Measurements from ENCODE around the gene SPANXA1. TPM values are rescaled to one million over a fixed set of nuclear protein-coding genes. Genes with fewer than 3 reads are reported as not detected.
"Not testable (repeated sequence)": the region's sequence is repeated elsewhere in the genome, so short reads cannot be mapped to it uniquely, and the experiment has no call there.

The SPANXA1 gene, protein sequence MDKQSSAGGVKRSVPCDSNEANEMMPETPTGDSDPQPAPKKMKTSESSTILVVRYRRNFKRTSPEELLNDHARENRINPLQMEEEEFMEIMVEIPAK
- total RNA-seq (not detected in 2 replicates), polyA plus RNA-seq (not detected in 2 replicates)

- H3K9me3 ChIP-seq (ENCODE audit: low read depth); DNase-seq (ENCODE audit: low read depth in 1 of 2, low spot score in 1 of 2); H3K4me1 ChIP-seq (ENCODE audit: low read depth); H3K27me3 ChIP-seq; H3K27ac ChIP-seq; H3K36me3 ChIP-seq; H3K4me3 ChIP-seq: not testable (repeated sequence)
Measured at GRCh38 chrX:141584638-141585037, at the start of gene SPANXA1. Gene SPANXA1 (minus strand): TSS chrX:141584738. CDS start chrX:141584678, 60 bp downstream.

DNA sequence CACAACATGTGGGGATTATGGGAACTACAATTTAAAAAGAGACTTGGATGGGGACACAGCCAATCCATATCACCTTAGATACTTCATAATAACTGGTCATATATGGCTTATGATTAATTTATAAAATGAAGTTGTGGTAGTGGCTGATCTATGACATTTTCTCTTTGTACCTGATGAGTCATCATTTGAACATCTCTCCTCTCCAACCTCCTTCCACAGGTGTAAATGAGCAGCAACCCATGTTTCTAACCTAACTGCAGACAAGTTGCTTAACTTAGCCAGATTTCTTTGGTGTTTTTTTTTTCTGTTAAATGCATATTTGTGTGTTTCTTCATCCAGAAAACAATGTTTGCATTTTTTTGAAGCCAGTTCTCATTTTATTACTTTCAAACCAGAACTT, 47.6 kb upstream of the SPANXA1 start:
- no peak overlapping the region for H3K4me3 ChIP-seq
- H3K4me1 ChIP-seq (ENCODE audit: low read depth), result no peaks in the 10 kb centered on the region
- no peaks in the 10 kb centered on the region for H3K36me3 ChIP-seq
- H3K27me3 ChIP-seq, result no peaks in the 10 kb centered on the region
- TF ChIP-seq, protein P1, sequence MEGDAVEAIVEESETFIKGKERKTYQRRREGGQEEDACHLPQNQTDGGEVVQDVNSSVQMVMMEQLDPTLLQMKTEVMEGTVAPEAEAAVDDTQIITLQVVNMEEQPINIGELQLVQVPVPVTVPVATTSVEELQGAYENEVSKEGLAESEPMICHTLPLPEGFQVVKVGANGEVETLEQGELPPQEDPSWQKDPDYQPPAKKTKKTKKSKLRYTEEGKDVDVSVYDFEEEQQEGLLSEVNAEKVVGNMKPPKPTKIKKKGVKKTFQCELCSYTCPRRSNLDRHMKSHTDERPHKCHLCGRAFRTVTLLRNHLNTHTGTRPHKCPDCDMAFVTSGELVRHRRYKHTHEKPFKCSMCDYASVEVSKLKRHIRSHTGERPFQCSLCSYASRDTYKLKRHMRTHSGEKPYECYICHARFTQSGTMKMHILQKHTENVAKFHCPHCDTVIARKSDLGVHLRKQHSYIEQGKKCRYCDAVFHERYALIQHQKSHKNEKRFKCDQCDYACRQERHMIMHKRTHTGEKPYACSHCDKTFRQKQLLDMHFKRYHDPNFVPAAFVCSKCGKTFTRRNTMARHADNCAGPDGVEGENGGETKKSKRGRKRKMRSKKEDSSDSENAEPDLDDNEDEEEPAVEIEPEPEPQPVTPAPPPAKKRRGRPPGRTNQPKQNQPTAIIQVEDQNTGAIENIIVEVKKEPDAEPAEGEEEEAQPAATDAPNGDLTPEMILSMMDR (IDR thresholded peaks at IDR 0.05; ENCODE audit: low read depth, low read length), result no peak
- no peaks in the 10 kb centered on the region for H3K9me3 ChIP-seq (ENCODE audit: low read depth)
- H3K27ac ChIP-seq, result no peak overlapping the region
- no peak for DNase-seq (ENCODE audit: low read depth in 1 of 2, low spot score in 1 of 2)

DNA sequence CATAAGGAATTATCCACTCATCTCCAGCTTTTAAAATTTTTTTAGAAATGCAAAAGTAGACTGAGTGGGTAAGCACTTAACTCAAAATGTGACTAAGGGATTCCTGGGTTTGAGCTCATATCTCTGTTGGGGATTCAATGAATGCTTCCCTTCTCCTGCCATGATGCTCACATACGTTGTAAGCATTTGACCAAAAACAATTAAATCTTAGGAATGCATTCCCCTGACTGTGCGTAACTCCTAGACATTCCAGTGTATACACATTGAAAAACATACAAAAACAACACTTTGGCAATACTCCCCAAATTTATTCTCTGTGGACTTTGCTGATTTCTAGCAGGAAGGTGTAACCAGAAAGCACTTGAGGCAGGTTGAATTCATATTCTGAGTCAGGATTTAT, 34.8 kb upstream of the SPANXA1 start:
- DNase-seq (ENCODE audit: low read depth in 1 of 2, low spot score in 1 of 2), result no peak
- Histone ChIP-seq H3K9me3 (ENCODE audit: low read depth) (no peaks in the 10 kb centered on the region), H3K27ac (no peak overlapping the region), H3K27me3 (no peaks in the 10 kb centered on the region), H3K4me3 (no peak overlapping the region), H3K4me1 (ENCODE audit: low read depth) (no peaks in the 10 kb centered on the region), H3K36me3 (no peaks in the 10 kb centered on the region)
- TF ChIP-seq, protein P1 (IDR thresholded peaks at IDR 0.05; ENCODE audit: low read depth, low read length), result no peak

- no peak for DNase-seq (ENCODE audit: low read depth in 1 of 2, low spot score in 1 of 2)
- Histone ChIP-seq H3K4me1 (ENCODE audit: low read depth) (no peaks in the 10 kb centered on the region), H3K27ac (no peak overlapping the region), H3K4me3 (no peak overlapping the region), H3K27me3 (no peaks in the 10 kb centered on the region), H3K36me3 (no peaks in the 10 kb centered on the region), H3K9me3 (ENCODE audit: low read depth) (no peaks in the 10 kb centered on the region)
- TF ChIP-seq, protein P1 (IDR thresholded peaks at IDR 0.05; ENCODE audit: low read depth, low read length), result no peak
Measured at GRCh38 chrX:141609111-141609510, 24.6 kb upstream of the SPANXA1 start.

DNA sequence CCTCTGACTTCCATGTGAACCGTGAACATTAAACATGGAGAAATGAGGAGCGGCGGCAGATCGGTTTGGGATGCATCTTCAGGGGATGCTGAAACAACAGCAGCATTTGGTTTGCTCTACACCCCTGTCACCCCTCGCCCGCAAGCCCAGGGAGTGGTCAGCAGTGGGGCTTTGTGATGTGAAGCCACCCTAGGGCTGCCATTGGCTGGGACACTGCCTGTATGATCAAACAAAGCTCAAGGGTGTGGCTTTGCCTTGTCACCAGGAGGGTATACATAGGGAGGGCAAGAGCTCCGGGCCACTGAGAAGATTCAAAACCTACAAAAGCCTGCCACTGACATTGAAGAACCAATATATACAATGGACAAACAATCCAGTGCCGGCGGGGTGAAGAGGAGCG, 4.9 kb upstream of the SPANXA1 start, which contains the start of gene SPANXA2:
TSS of gene SPANXA2 (plus strand) at position 301 of the 400 bp plus-strand sequence. CDS start at position 361, 60 bp downstream.
- not testable (repeated sequence) for DNase-seq (ENCODE audit: low read depth in 1 of 2, low spot score in 1 of 2); H3K4me3 ChIP-seq; H3K27me3 ChIP-seq; H3K27ac ChIP-seq; H3K4me1 ChIP-seq (ENCODE audit: low read depth); H3K36me3 ChIP-seq; H3K9me3 ChIP-seq (ENCODE audit: low read depth)

DNA sequence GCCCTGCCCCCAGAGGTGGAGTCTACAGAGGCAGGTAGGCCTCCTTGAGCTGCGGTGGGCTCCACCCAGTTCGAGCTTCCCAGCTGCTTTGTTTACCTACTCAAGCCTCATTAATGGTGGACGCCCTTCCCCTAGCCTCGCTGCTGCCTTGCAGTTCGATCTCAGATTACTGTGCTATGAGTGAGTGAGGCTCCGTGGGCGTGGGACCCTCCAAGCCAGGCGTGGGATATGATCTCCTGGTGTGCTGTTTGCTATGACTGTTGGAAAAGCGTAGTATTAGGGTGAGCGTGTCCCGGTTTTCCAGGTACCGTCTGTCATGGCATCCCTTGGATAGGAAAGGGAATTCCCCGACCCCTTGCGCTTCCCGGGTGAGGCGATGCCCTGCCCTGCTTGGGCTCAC, 42.0 kb downstream of the SPANXA1 start:
- not testable (repeated sequence) for DNase-seq (ENCODE audit: low read depth in 1 of 2, low spot score in 1 of 2)

More for the DNA sequence above, 42.0 kb downstream of the SPANXA1 start:
- not testable (repeated sequence) for H3K36me3 ChIP-seq; H3K9me3 ChIP-seq (ENCODE audit: low read depth); H3K4me1 ChIP-seq (ENCODE audit: low read depth); H3K4me3 ChIP-seq; H3K27me3 ChIP-seq; H3K27ac ChIP-seq

Other genes starting within 250 kb of the SPANXA1 start
- gene SPANXA2, start 5.0 kb upstream of the SPANXA1 start, total RNA-seq, result not detected in 2 replicates
- gene SPANXA2, start 5.0 kb upstream of the SPANXA1 start, polyA plus RNA-seq, result not detected in 2 replicates
- not detected in 2 replicates for gene SPANXD, start 114.0 kb upstream of the SPANXA1 start, total RNA-seq
- gene SPANXD, start 114.0 kb upstream of the SPANXA1 start, polyA plus RNA-seq, result not detected in 2 replicates

Measured in cardiac muscle cell (in vitro differentiated cells and primary cell).